ENCODE results near the gene ANGEL2.
"Not testable (repeated sequence)": the region's sequence is repeated elsewhere in the genome, so short reads cannot be mapped to it uniquely, and the experiment has no call there.

ANGEL2 gene

GRCh38 chr1:213017447-213018273, 2.0 kb upstream of the ANGEL2 start:
- no peak for DNase-seq

- no peak for DNase-seq
Observed at GRCh38 chr1:213014642-213015041, 1.0 kb downstream of the ANGEL2 start.

GRCh38 chr1:213008564-213008963, 7.1 kb downstream of the ANGEL2 start:
- DNase-seq, result no peak

- no peak for DNase-seq
Observed at GRCh38 chr1:213003256-213003655, 12.4 kb downstream of the ANGEL2 start.

GRCh38 chr1:212994926-212995325, 20.7 kb downstream of the ANGEL2 start:
- no peak for DNase-seq

GRCh38 chr1:212993960-212994359, 21.7 kb downstream of the ANGEL2 start:
- DNase-seq, result not testable (repeated sequence)

GRCh38 chr1:212990276-212990675, 25.4 kb downstream of the ANGEL2 start:
- DNase-seq, result no peak

- no peak for DNase-seq
Observed at GRCh38 chr1:212987702-212988322, 27.9 kb downstream of the ANGEL2 start.

- DNase-seq, result no peak
Observed at GRCh38 chr1:212986551-212986950, 29.1 kb downstream of the ANGEL2 start.

GRCh38 chr1:212984522-212985291, 31.0 kb downstream of the ANGEL2 start:
- no peak for DNase-seq

GRCh38 chr1:212983482-212983881, 32.2 kb downstream of the ANGEL2 start:
- DNase-seq, result no peak

GRCh38 chr1:212982430-212983152, 33.1 kb downstream of the ANGEL2 start:
- peak in 1 of 2 experiments; percentile 6 for DNase-seq

- DNase-seq, result peak in 1 of 2 experiments; percentile 33
Observed at GRCh38 chr1:212981571-212982328, 33.9 kb downstream of the ANGEL2 start.

- DNase-seq, result peak; percentile 61 to 63
Observed at GRCh38 chr1:212981025-212981495, 34.6 kb downstream of the ANGEL2 start.

GRCh38 chr1:212980123-212980785, 35.4 kb downstream of the ANGEL2 start:
- no peak for DNase-seq

- no peak for DNase-seq
Observed at GRCh38 chr1:212979340-212980122, 36.1 kb downstream of the ANGEL2 start.

- DNase-seq, result no peak
Observed at GRCh38 chr1:212977781-212978645, 37.7 kb downstream of the ANGEL2 start.

- DNase-seq, result no peak
Observed at GRCh38 chr1:212976586-212976985, 39.1 kb downstream of the ANGEL2 start.

- no peak for DNase-seq
Observed at GRCh38 chr1:212975111-212975918, 40.4 kb downstream of the ANGEL2 start.

All from SHP77 (cell line).